LNCAP (cell line): Measurements from ENCODE around the gene TACR2.

Experiments used
- CTCF ChIP-seq: fragments of 450-650 bp; IDR thresholded peaks from 2 replicates; pipeline ENCODE4 v1.5.1; 2017; ENCODE audit warnings: mild to moderate bottlenecking

Gene TACR2

GRCh38 chr10:69422676-69423075, 6.0 kb upstream of the TACR2 start:
- TF ChIP-seq CTCF: no peak

- TF ChIP-seq CTCF: no peak
Observed at GRCh38 chr10:69421611-69422308, 5.0 kb upstream of the TACR2 start.

GRCh38 chr10:69419744-69420126, 3.0 kb upstream of the TACR2 start:
- TF ChIP-seq CTCF: no peak

DNA sequence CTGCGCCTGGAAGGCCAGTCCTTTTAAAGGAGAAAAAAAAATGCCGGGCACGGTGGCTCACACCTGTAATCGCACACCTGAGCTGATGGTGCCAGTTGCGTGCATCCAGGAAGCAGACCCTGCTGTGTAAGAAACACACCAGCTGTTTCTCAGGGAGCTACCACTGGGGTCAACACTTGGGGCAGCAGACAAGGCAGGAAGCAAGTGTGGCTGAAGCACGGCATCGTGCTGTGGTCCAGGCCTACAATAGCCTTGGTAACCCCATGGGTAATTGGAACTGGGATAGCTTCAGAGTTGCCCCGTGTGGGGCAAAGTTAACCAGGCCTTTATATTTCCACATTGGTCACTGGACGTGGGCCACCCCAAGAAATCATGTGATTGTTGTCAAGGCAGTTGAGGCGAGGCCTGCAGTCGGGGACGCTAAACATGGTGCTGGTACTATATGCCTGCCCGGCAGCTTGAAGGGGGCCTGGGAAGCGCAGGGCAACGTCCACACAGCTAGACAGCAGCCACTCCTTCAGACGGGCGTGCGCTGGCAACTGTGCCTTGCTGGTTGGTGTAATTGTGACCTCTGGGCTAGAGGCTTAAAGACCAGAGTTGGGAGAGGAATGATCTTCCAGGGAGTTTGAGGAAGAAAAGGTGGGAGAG, 2.5 kb upstream of the TACR2 start:
- TF ChIP-seq CTCF: no peak

- no peak for TF ChIP-seq CTCF
Observed at GRCh38 chr10:69418052-69418752, 1.5 kb upstream of the TACR2 start.

DNA sequence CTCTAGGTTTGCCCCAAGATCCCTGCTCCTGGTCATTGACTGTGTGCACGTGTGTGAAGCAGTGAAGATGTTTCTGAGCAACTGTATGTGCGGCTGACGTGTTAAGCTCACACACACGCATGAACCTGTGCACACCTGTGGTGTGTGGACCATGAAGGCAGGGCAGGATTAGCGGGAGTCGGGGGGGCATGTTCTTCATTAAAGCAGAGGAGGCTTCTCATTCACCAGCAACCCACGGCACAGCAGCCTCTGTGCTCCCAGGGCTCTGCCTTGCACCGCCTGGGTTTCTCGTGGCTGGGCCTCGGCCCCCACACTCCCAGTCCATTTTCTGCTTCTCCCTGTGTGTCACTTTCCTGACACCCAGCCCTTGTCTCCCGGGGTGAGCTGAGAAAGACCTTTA, 824 bp upstream of the TACR2 start:
- no peak for TF ChIP-seq CTCF

- no peak for TF ChIP-seq CTCF
Observed at GRCh38 chr10:69415951-69416350, 767 bp downstream of the TACR2 start.
